H9 (cell line): Measurements from ENCODE around the gene RANGAP1. TPM values are rescaled to one million over a fixed set of nuclear protein-coding genes. Genes with fewer than 3 reads are reported as not detected.

Experiments
- DNase-seq: peaks from one replicate; pipeline ENCODE4 v3.0.0-alpha.2; 2017
- H2AFZ ChIP-seq: one replicate; pipeline ENCODE4 v1.6.1; 2013; ENCODE audit warnings: mild to moderate bottlenecking, low read length, control low read depth, moderate library complexity
- H2AK5ac ChIP-seq: 2 replicates; pipeline ENCODE4 v1.6.1; 2013; ENCODE audit warnings: low read length, control low read depth, mixed read lengths; ENCODE audit not compliant: insufficient read length
- H2BK120ac ChIP-seq: one replicate; pipeline ENCODE4 v1.6.1; 2013; ENCODE audit warnings: low read depth, mild to moderate bottlenecking, low read length, control low read depth, inconsistent platforms; ENCODE audit not compliant: poor library complexity, severe bottlenecking
- H2BK12ac ChIP-seq: 2 replicates; pipeline ENCODE4 v1.6.1; 2013; ENCODE audit warnings: low read length, control low read depth, mixed read lengths, low read depth; ENCODE audit not compliant: insufficient read length
- H2BK15ac ChIP-seq: 2 replicates; pipeline ENCODE4 v1.6.1; 2013; ENCODE audit warnings: low read depth, low read length, control low read depth
- H2BK20ac ChIP-seq: one replicate; pipeline ENCODE4 v1.6.1; 2013; ENCODE audit warnings: low read depth, mild to moderate bottlenecking, low read length, control low read depth, inconsistent platforms; ENCODE audit not compliant: poor library complexity, severe bottlenecking
- H2BK5ac ChIP-seq: 2 replicates; pipeline ENCODE4 v1.6.1; 2013; ENCODE audit warnings: low read length, control low read depth, mixed read lengths; ENCODE audit not compliant: insufficient read length
- H3K14ac ChIP-seq: 2 replicates; pipeline ENCODE4 v1.6.1; 2013; ENCODE audit warnings: low read length, control low read depth; ENCODE audit not compliant: insufficient read depth
- H3K18ac ChIP-seq: 2 replicates; pipeline ENCODE4 v1.6.1; 2013; ENCODE audit warnings: low read depth, mild to moderate bottlenecking, mixed read lengths, low read length, control low read depth; ENCODE audit not compliant: insufficient read length
- H3K23ac ChIP-seq: 2 replicates; pipeline ENCODE4 v1.6.1; 2013; ENCODE audit warnings: low read length, control low read depth, mixed read lengths, low read depth; ENCODE audit not compliant: insufficient read length
- H3K23me2 ChIP-seq: 2 replicates; pipeline ENCODE4 v1.6.1; 2013; ENCODE audit warnings: low read depth, mild to moderate bottlenecking, mixed read lengths, low read length, control low read depth; ENCODE audit not compliant: insufficient read length, poor library complexity, severe bottlenecking
- H3K27ac ChIP-seq: 2 replicates; pipeline ENCODE4 v1.5.1; 2013; ENCODE audit warnings: low read length, control low read depth, mixed read lengths, low read depth; ENCODE audit not compliant: insufficient read length
- H3K27me3 ChIP-seq: 2 replicates; pipeline ENCODE4 v1.6.1; 2013; ENCODE audit warnings: low read length, control low read depth, inconsistent platforms; ENCODE audit not compliant: insufficient read depth
- H3K4ac ChIP-seq: 2 replicates; pipeline ENCODE4 v1.6.1; 2013; ENCODE audit warnings: low read depth, mild to moderate bottlenecking, control low read depth, inconsistent platforms, low read length, moderate library complexity
- H3K4me1 ChIP-seq: 2 replicates; pipeline ENCODE4 v1.6.1; 2013; ENCODE audit warnings: low read length, control low read depth, inconsistent platforms; ENCODE audit not compliant: insufficient read depth
- H3K4me2 ChIP-seq: 2 replicates; pipeline ENCODE4 v1.6.1; 2013; ENCODE audit warnings: low read length, control low read depth, mixed read lengths; ENCODE audit not compliant: insufficient read length, insufficient read depth
- H3K56ac ChIP-seq: 2 replicates; pipeline ENCODE4 v1.6.1; 2013; ENCODE audit warnings: low read depth, mild to moderate bottlenecking, mixed read lengths, low read length, control low read depth; ENCODE audit not compliant: insufficient read length
- H3K79me1 ChIP-seq: 2 replicates; pipeline ENCODE4 v1.6.1; 2013; ENCODE audit warnings: low read depth, mild to moderate bottlenecking, moderate library complexity, low read length, control low read depth, inconsistent platforms; ENCODE audit not compliant: insufficient read depth, poor library complexity, severe bottlenecking
- H3K79me2 ChIP-seq: 2 replicates; pipeline ENCODE4 v1.6.1; 2013; ENCODE audit warnings: low read length, control low read depth, inconsistent platforms; ENCODE audit not compliant: insufficient read depth
- H3K9ac ChIP-seq: 2 replicates; pipeline ENCODE4 v1.6.1; 2013; ENCODE audit warnings: low read length, control low read depth, mixed read lengths; ENCODE audit not compliant: insufficient read length; ENCODE audit errors: extremely low read depth
- H3K9me3 ChIP-seq: one replicate; pipeline ENCODE4 v1.6.1; 2013; ENCODE audit warnings: low read depth, low read length, inconsistent platforms; ENCODE audit not compliant: control insufficient read depth
- H3T11ph ChIP-seq: one replicate; pipeline ENCODE4 v1.6.1; 2013; ENCODE audit warnings: mild to moderate bottlenecking, low read length, control low read depth, inconsistent platforms
- H4K20me1 ChIP-seq: one replicate; pipeline ENCODE4 v1.6.1; 2013; ENCODE audit not compliant: control insufficient read depth, insufficient read length, insufficient read depth
- H4K5ac ChIP-seq: 2 replicates; pipeline ENCODE4 v1.6.1; 2013; ENCODE audit warnings: low read depth, mild to moderate bottlenecking, mixed read lengths, low read length, control low read depth; ENCODE audit not compliant: insufficient read length
- H4K8ac ChIP-seq: replicated peaks from 2 replicates; pipeline ENCODE4 v1.6.1; 2013; ENCODE audit warnings: low read length, control low read depth, mixed read lengths, low read depth; ENCODE audit not compliant: insufficient read length
- H4K91ac ChIP-seq: 2 replicates; pipeline ENCODE4 v1.6.1; 2013; ENCODE audit warnings: low read depth, mild to moderate bottlenecking, moderate library complexity, mixed read lengths, low read length, control low read depth; ENCODE audit not compliant: insufficient read length
- H3K27ac Mint-ChIP-seq, 3 experiments: 2 replicates in 2 of 3; 3 replicates in 1 of 3; pipeline ENCODE4 v1.8.0; 2020 to 2021; ENCODE audit warnings: mixed read lengths in 3 of 3, mild to moderate bottlenecking in 1 of 3, moderate library complexity in 1 of 3
- H3K27me3 Mint-ChIP-seq: 2 replicates; pipeline ENCODE4 v1.8.0; 2021; ENCODE audit warnings: low read depth, mild to moderate bottlenecking, moderate library complexity, mixed read lengths
- H3K36me3 Mint-ChIP-seq, 3 experiments: 2 replicates in 2 of 3; 3 replicates in 1 of 3; pipeline ENCODE4 v1.8.0; 2020 to 2021; ENCODE audit warnings: low read depth in 3 of 3, mixed read lengths in 3 of 3; ENCODE audit not compliant: insufficient read depth in 1 of 3
- H3K4me1 Mint-ChIP-seq, 2 experiments: 2 replicates each; pipeline ENCODE4 v1.8.0; 2020; ENCODE audit warnings: mixed read lengths in 2 of 2
- H3K4me3 Mint-ChIP-seq, 2 experiments: 2 replicates in 1 of 2; 3 replicates in 1 of 2; pipeline ENCODE4 v1.8.0; 2020 to 2021; ENCODE audit warnings: mild to moderate bottlenecking in 2 of 2, mixed read lengths in 2 of 2, moderate library complexity in 1 of 2
- H3K9me3 Mint-ChIP-seq, 2 experiments: 2 replicates in 1 of 2; 3 replicates in 1 of 2; pipeline ENCODE4 v1.8.0; 2020; ENCODE audit warnings: mild to moderate bottlenecking in 2 of 2, mixed read lengths in 2 of 2, moderate library complexity in 1 of 2
- WGBS: extraction: QIAGEN DNeasy Blood & Tissue Kit; methylation state at CpG from one replicate; pipeline ENCODE4 v1.1.7; 2013; ENCODE audit warnings: missing lambda C conversion rate, low lambda C conversion rate, mixed read lengths; ENCODE audit not compliant: insufficient read length; ENCODE audit errors: extremely low coverage; 5-methylcytosine and 5-hydroxymethylcytosine counted together
- total RNA-seq: library from RNA; stranded (reverse); gene quantifications from 2 replicates; pipeline ENCODE4 v1.2.1, GENCODE V29; 2021
- TF ChIP-seq, protein P1 (sequence below): fragments of 200-600 bp; sonication (generic); conservative IDR thresholded peaks from 3 replicates; pipeline ENCODE4 v1.8.0; 2021; ENCODE audit warnings: antibody characterized with exemption, mild to moderate bottlenecking

The RANGAP1 gene
- total RNA-seq, 1 experiment from 2014 or later: 130 TPM

GRCh38 chr22:41247703-41248102 is 38.3 kb downstream of the RANGAP1 start:
- no peak overlapping the region for H3K4me3 Mint-ChIP-seq
- Histone ChIP-seq H3K79me2 (no peaks in the 10 kb centered on the region), H3K4me2 (no peak overlapping the region), H3K56ac (no peak overlapping the region), H4K5ac (no peak overlapping the region), H3K9ac (no peak overlapping the region), H2BK15ac (no peak overlapping the region), H3K23me2 (no peaks in the 10 kb centered on the region), H3K9me3 (no peaks in the 10 kb centered on the region), H4K20me1 (no peaks in the 10 kb centered on the region), H3K27me3 (no peaks in the 10 kb centered on the region), H2BK5ac (no peak overlapping the region), H2BK20ac (no peak overlapping the region), H2BK120ac (no peak overlapping the region), H3K4me1 (no peaks in the 10 kb centered on the region), H3K4ac (no peak overlapping the region), H2AK5ac (no peak overlapping the region), H4K8ac (no peak overlapping the region), H3K14ac (no peak overlapping the region), H3K27ac (no peak overlapping the region), H2AFZ (no peak overlapping the region), H4K91ac (no peak overlapping the region), H2BK12ac (no peak overlapping the region), H3K23ac (no peak overlapping the region), H3T11ph (no peak overlapping the region), H3K79me1 (no peaks in the 10 kb centered on the region), H3K18ac (no peak overlapping the region)
- no CpG with 5 or more reads among the region's 7 CpGs for WGBS
- no peaks in the 10 kb centered on the region for H3K4me1 Mint-ChIP-seq
- H3K27ac Mint-ChIP-seq: peak overlapping the region in 2 of 3 experiments; percentile 44 to 54; a peak in 3 of 7 replicates
- DNase-seq: no peak
- no peaks in the 10 kb centered on the region for H3K9me3 Mint-ChIP-seq
- peaks cover 25 to 68% (median 54%) of the 10 kb centered on the region in 3 experiments; a peak in 6 of 7 replicates for H3K36me3 Mint-ChIP-seq
- no peaks in the 10 kb centered on the region for H3K27me3 Mint-ChIP-seq
- TF ChIP-seq, protein P1, sequence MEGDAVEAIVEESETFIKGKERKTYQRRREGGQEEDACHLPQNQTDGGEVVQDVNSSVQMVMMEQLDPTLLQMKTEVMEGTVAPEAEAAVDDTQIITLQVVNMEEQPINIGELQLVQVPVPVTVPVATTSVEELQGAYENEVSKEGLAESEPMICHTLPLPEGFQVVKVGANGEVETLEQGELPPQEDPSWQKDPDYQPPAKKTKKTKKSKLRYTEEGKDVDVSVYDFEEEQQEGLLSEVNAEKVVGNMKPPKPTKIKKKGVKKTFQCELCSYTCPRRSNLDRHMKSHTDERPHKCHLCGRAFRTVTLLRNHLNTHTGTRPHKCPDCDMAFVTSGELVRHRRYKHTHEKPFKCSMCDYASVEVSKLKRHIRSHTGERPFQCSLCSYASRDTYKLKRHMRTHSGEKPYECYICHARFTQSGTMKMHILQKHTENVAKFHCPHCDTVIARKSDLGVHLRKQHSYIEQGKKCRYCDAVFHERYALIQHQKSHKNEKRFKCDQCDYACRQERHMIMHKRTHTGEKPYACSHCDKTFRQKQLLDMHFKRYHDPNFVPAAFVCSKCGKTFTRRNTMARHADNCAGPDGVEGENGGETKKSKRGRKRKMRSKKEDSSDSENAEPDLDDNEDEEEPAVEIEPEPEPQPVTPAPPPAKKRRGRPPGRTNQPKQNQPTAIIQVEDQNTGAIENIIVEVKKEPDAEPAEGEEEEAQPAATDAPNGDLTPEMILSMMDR: no peak
